ACC112 (cell line): ENCODE results near the gene KIF2C.

ENCODE experiments used
- H2AFZ ChIP-seq: fragments of 200-600 bp; sonication (generic); one replicate; pipeline ENCODE4 v1.6.0; 2017; ENCODE audit warnings: antibody characterized with exemption, low read length; ENCODE audit not compliant: unreplicated experiment
- H3K27ac ChIP-seq: fragments of 200-600 bp; sonication (generic); 2 replicates; pipeline ENCODE4 v1.5.1; 2014; ENCODE audit warnings: low read depth, mild to moderate bottlenecking, antibody characterized with exemption, low read length, moderate library complexity
- H3K27me3 ChIP-seq: fragments of 200-600 bp; sonication (generic); 2 replicates; pipeline ENCODE4 v1.6.1; 2014; ENCODE audit warnings: mild to moderate bottlenecking, antibody characterized with exemption, low read length, moderate library complexity, mixed read lengths; ENCODE audit not compliant: insufficient read depth
- H3K36me3 ChIP-seq: fragments of 200-600 bp; sonication (generic); 2 replicates; pipeline ENCODE4 v1.6.1; 2016; ENCODE audit warnings: mild to moderate bottlenecking, antibody characterized with exemption, low read length, moderate library complexity, mixed read lengths; ENCODE audit not compliant: insufficient read depth
- H3K4me1 ChIP-seq: fragments of 200-600 bp; sonication (generic); one replicate; pipeline ENCODE4 v1.6.1; 2016; ENCODE audit warnings: low read length, mixed read lengths; ENCODE audit not compliant: insufficient read depth, unreplicated experiment, control insufficient read depth
- H3K4me3 ChIP-seq: fragments of 200-600 bp; sonication (generic); 2 replicates; pipeline ENCODE4 v1.5.1; 2014; ENCODE audit warnings: mild to moderate bottlenecking, low read depth, low read length
- H3K79me2 ChIP-seq: fragments of 200-600 bp; sonication (generic); one replicate; pipeline ENCODE4 v1.6.0; 2016; ENCODE audit warnings: low read length; ENCODE audit not compliant: control insufficient read depth, unreplicated experiment, insufficient read depth

Gene KIF2C

GRCh38 chr1:44718091-44718490 is 21.5 kb upstream of the KIF2C start:
- no peaks in the 10 kb centered on the region for H3K36me3 ChIP-seq
- peaks cover 4% of the 10 kb centered on the region for H3K4me1 ChIP-seq
- no peak overlapping the region for H3K27ac ChIP-seq
- no peak overlapping the region for H3K4me3 ChIP-seq
- H2AFZ ChIP-seq, result no peak overlapping the region
- H3K27me3 ChIP-seq, result no peaks in the 10 kb centered on the region
- H3K79me2 ChIP-seq, result no peaks in the 10 kb centered on the region

GRCh38 chr1:44719318-44719717 is 20.3 kb upstream of the KIF2C start:
- no peaks in the 10 kb centered on the region for H3K79me2 ChIP-seq
- no peak overlapping the region for H3K4me3 ChIP-seq
- H3K4me1 ChIP-seq, result peaks cover 4% of the 10 kb centered on the region
- H2AFZ ChIP-seq, result no peak overlapping the region
- no peaks in the 10 kb centered on the region for H3K36me3 ChIP-seq
- H3K27ac ChIP-seq, result no peak overlapping the region
- no peaks in the 10 kb centered on the region for H3K27me3 ChIP-seq

- Histone ChIP-seq H3K36me3 (no peaks in the 10 kb centered on the region), H3K4me3 (no peak overlapping the region), H3K79me2 (no peaks in the 10 kb centered on the region), H2AFZ (no peak overlapping the region), H3K27me3 (no peaks in the 10 kb centered on the region), H3K27ac (no peak overlapping the region), H3K4me1 (peaks cover 4% of the 10 kb centered on the region)
Observed at GRCh38 chr1:44720281-44720680, 19.4 kb upstream of the KIF2C start.

GRCh38 chr1:44721485-44722361 is 17.9 kb upstream of the KIF2C start:
- H3K27me3 ChIP-seq, result no peaks in the 10 kb centered on the region
- no peak overlapping the region for H3K4me3 ChIP-seq
- peaks cover 7% of the 10 kb centered on the region for H3K4me1 ChIP-seq
- no peaks in the 10 kb centered on the region for H3K36me3 ChIP-seq
- peak overlapping the region; percentile 88 for H3K27ac ChIP-seq
- H3K79me2 ChIP-seq, result no peaks in the 10 kb centered on the region
- peak overlapping the region; percentile 59 for H2AFZ ChIP-seq

GRCh38 chr1:44723064-44723463 is 16.6 kb upstream of the KIF2C start:
- Histone ChIP-seq H3K36me3 (no peaks in the 10 kb centered on the region), H3K27me3 (no peaks in the 10 kb centered on the region), H3K4me3 (no peak overlapping the region), H3K27ac (no peak overlapping the region), H3K4me1 (peaks cover 9% of the 10 kb centered on the region), H3K79me2 (no peaks in the 10 kb centered on the region), H2AFZ (no peak overlapping the region)

- no peak overlapping the region for H2AFZ ChIP-seq
- no peak overlapping the region for H3K4me3 ChIP-seq
- H3K4me1 ChIP-seq, result peaks cover 9% of the 10 kb centered on the region
- H3K79me2 ChIP-seq, result no peaks in the 10 kb centered on the region
- H3K36me3 ChIP-seq, result no peaks in the 10 kb centered on the region
- H3K27ac ChIP-seq, result no peak overlapping the region
- H3K27me3 ChIP-seq, result no peaks in the 10 kb centered on the region
Observed at GRCh38 chr1:44723496-44724295, 15.9 kb upstream of the KIF2C start.

- H3K27me3 ChIP-seq, result no peaks in the 10 kb centered on the region
- H3K79me2 ChIP-seq, result no peaks in the 10 kb centered on the region
- no peak overlapping the region for H3K4me3 ChIP-seq
- H3K27ac ChIP-seq, result no peak overlapping the region
- peaks cover 5% of the 10 kb centered on the region for H3K4me1 ChIP-seq
- H3K36me3 ChIP-seq, result no peaks in the 10 kb centered on the region
- H2AFZ ChIP-seq, result no peak overlapping the region
Observed at GRCh38 chr1:44724296-44724954, 15.2 kb upstream of the KIF2C start.

GRCh38 chr1:44724955-44725698 is 14.5 kb upstream of the KIF2C start:
- Histone ChIP-seq H3K27me3 (no peaks in the 10 kb centered on the region), H3K27ac (no peak overlapping the region), H3K4me3 (no peak overlapping the region), H3K4me1 (peaks cover 7% of the 10 kb centered on the region), H3K79me2 (no peaks in the 10 kb centered on the region), H3K36me3 (no peaks in the 10 kb centered on the region), H2AFZ (no peak overlapping the region)

GRCh38 chr1:44730741-44731512 is 8.7 kb upstream of the KIF2C start, which contains the start of gene RNU5D-1:
TSS of gene RNU5D-1 (minus strand) at chr1:44731170.
- Histone ChIP-seq H3K27me3 (no peaks in the 10 kb centered on the region), H3K27ac (peak within 1 kb of the TSS; percentile 96), H3K4me3 (peak within 1 kb of the TSS; percentile 68), H2AFZ (peak within 1 kb of the TSS; percentile 0), H3K4me1 (peaks cover 14% of the 10 kb centered on the region), H3K36me3 (no peaks in the 10 kb centered on the region), H3K79me2 (no peaks in the 10 kb centered on the region)
